H1 (cell line): Measurements from ENCODE around the gene SPTBN1. TPM values are rescaled to one million over a fixed set of nuclear protein-coding genes. Genes with fewer than 3 reads are reported as not detected.

ENCODE experiments used
- CTCF ChIA-PET: fragments of 300-600 bp; sonication (Branson Sonifier 250); formaldehyde crosslinking; loops from one replicate; lab custom pipeline; 2021; ENCODE audit not compliant: partially characterized antibody; lab: Charles Lee
- POLR2A ChIA-PET: fragments of 300-600 bp; sonication (Branson Sonifier 250); formaldehyde crosslinking; loops from one replicate; lab custom pipeline; 2021; ENCODE audit warnings: inconsistent platforms; ENCODE audit not compliant: partially characterized antibody; lab: Charles Lee
- DNase-seq, 2 experiments: peaks; one replicate each; pipeline versions ENCODE4 v3.0.0 to v3.0.0-alpha.2; 2010 to 2022; ENCODE audit warnings: low spot score in 2 of 2, low read depth in 1 of 2, mixed read lengths in 1 of 2
- FAIRE-seq: peaks from 2 replicates; lab custom pipeline; 2011; peaks lifted over from hg19 to GRCh38; lab: Jason Lieb, UNC
- H2AFZ ChIP-seq: 2 replicates; pipeline ENCODE4 v1.8.1; 2012; ENCODE audit warnings: low read length, inconsistent platforms
- H2AK5ac ChIP-seq: 2 replicates; pipeline ENCODE4 v1.6.1; 2013; ENCODE audit warnings: low read depth, low read length
- H2BK120ac ChIP-seq: replicated peaks from 2 replicates; pipeline ENCODE3; 2013; ENCODE audit warnings: low read depth, low read length, inconsistent platforms
- H2BK12ac ChIP-seq: 2 replicates; pipeline ENCODE4 v1.6.1; 2013; ENCODE audit warnings: low read depth, low read length
- H2BK15ac ChIP-seq: 2 replicates; pipeline ENCODE4 v1.6.1; 2013; ENCODE audit warnings: low read length
- H2BK20ac ChIP-seq: 2 replicates; pipeline ENCODE4 v1.6.1; 2013; ENCODE audit warnings: low read length
- H2BK5ac ChIP-seq: 2 replicates; pipeline ENCODE4 v1.6.1; 2013; ENCODE audit warnings: low read depth, low read length
- H3K14ac ChIP-seq: 2 replicates; pipeline ENCODE4 v1.6.1; 2013; ENCODE audit warnings: inconsistent platforms; ENCODE audit not compliant: insufficient read length
- H3K18ac ChIP-seq: 2 replicates; pipeline ENCODE4 v1.6.1; 2013; ENCODE audit warnings: low read length; ENCODE audit errors: extremely low read depth
- H3K23ac ChIP-seq: 2 replicates; pipeline ENCODE4 v1.6.1; 2013; ENCODE audit warnings: inconsistent platforms; ENCODE audit not compliant: insufficient read length
- H3K23me2 ChIP-seq: 2 replicates; pipeline ENCODE4 v1.6.1; 2013; ENCODE audit warnings: low read depth, low read length
- H3K27ac ChIP-seq: 2 replicates; pipeline ENCODE4 v1.6.1; 2011; ENCODE audit warnings: low read depth, low read length, inconsistent platforms
- H3K27me3 ChIP-seq, 4 experiments: replicated peaks in 1 of 4; 1 replicate in 1 of 4; 2 replicates in 3 of 4; pipeline versions ENCODE4 v1.6.1 to v1.8.1; 2011 to 2013; ENCODE audit warnings: low read length in 3 of 4, mild to moderate bottlenecking in 3 of 4, inconsistent platforms in 2 of 4, mixed read lengths in 2 of 4, moderate library complexity in 1 of 4; ENCODE audit not compliant: control insufficient read depth in 3 of 4, insufficient read depth in 3 of 4; ENCODE audit errors: extremely low read depth in 1 of 4
- H3K36me3 ChIP-seq, 4 experiments: 2 replicates each; pipeline versions ENCODE4 v1.6.1 to v1.8.1; 2011 to 2013; ENCODE audit warnings: mild to moderate bottlenecking in 4 of 4, low read length in 3 of 4, moderate library complexity in 2 of 4, control low read depth in 1 of 4, inconsistent platforms in 1 of 4; ENCODE audit not compliant: insufficient read depth in 4 of 4, control insufficient read depth in 2 of 4
- H3K4ac ChIP-seq: replicated peaks from 2 replicates; pipeline ENCODE3; 2013; ENCODE audit warnings: low read length, low read depth, mixed read lengths, inconsistent platforms; ENCODE audit not compliant: insufficient read length
- H3K4me1 ChIP-seq, 4 experiments: replicated peaks in 1 of 4; 1 replicate in 1 of 4; 2 replicates in 3 of 4; pipeline versions ENCODE4 v1.6.1 to v1.8.1; 2011 to 2013; ENCODE audit warnings: low read length in 3 of 4, inconsistent platforms in 2 of 4, mixed read lengths in 1 of 4; ENCODE audit not compliant: insufficient read depth in 4 of 4, control insufficient read depth in 3 of 4
- H3K4me2 ChIP-seq, 2 experiments: 2 replicates each; pipeline versions ENCODE4 v1.6.1 to v1.8.1; 2011 to 2013; ENCODE audit warnings: low read depth in 2 of 2, low read length in 2 of 2, control low read depth in 1 of 2, inconsistent platforms in 1 of 2, mild to moderate bottlenecking in 1 of 2; ENCODE audit not compliant: insufficient read depth in 1 of 2
- H3K4me3 ChIP-seq, 4 experiments: fragments of 200-600, 300-600 bp in 1 of 4; sonication (generic), shearing (Covaris generic), sonication (Bioruptor Twin) in 1 of 4; 2 replicates each; pipeline versions ENCODE4 v1.5.1 to v1.8.1; 2011 to 2016; ENCODE audit warnings: low read length in 4 of 4, low read depth in 3 of 4, control low read depth in 2 of 4, inconsistent platforms in 2 of 4, mild to moderate bottlenecking in 2 of 4, mixed read lengths in 1 of 4, moderate library complexity in 1 of 4; ENCODE audit not compliant: insufficient read depth in 2 of 4; ENCODE audit errors: extremely low read depth in 1 of 4
- H3K56ac ChIP-seq: replicated peaks from 2 replicates; pipeline ENCODE3; 2013; ENCODE audit warnings: low read depth, mild to moderate bottlenecking, mixed read lengths, low read length, inconsistent platforms; ENCODE audit not compliant: insufficient read length
- H3K79me1 ChIP-seq: 2 replicates; pipeline ENCODE4 v1.6.1; 2013; ENCODE audit warnings: low read depth, low read length, control low read depth
- H3K79me2 ChIP-seq, 2 experiments: 2 replicates each; pipeline versions ENCODE4 v1.6.1 to v1.8.1; 2012 to 2013; ENCODE audit warnings: low read length in 2 of 2, mild to moderate bottlenecking in 2 of 2, inconsistent platforms in 1 of 2; ENCODE audit not compliant: insufficient read depth in 2 of 2, control insufficient read depth in 1 of 2
- H3K9ac ChIP-seq, 4 experiments: replicated peaks in 1 of 4; 1 replicate in 1 of 4; 2 replicates in 3 of 4; pipeline versions ENCODE4 v1.6.1 to v1.8.1; 2011 to 2013; ENCODE audit warnings: low read depth in 3 of 4, low read length in 3 of 4, control low read depth in 2 of 4, mild to moderate bottlenecking in 2 of 4, moderate library complexity in 2 of 4, inconsistent platforms in 1 of 4; ENCODE audit errors: extremely low read depth in 1 of 4
- H3K9me3 ChIP-seq, 2 experiments: 2 replicates each; pipeline versions ENCODE4 v1.6.1 to v1.8.1; 2012 to 2013; ENCODE audit warnings: mild to moderate bottlenecking in 2 of 2, moderate library complexity in 2 of 2, control low read depth in 1 of 2, inconsistent platforms in 1 of 2, low read depth in 1 of 2, low read length in 1 of 2, mixed read lengths in 1 of 2; ENCODE audit not compliant: insufficient read depth in 2 of 2
- H4K20me1 ChIP-seq, 2 experiments: replicated peaks in 1 of 2; 2 replicates each; pipeline versions ENCODE3 to v1.8.1; 2011 to 2013; ENCODE audit warnings: inconsistent platforms in 2 of 2, low read length in 2 of 2, mild to moderate bottlenecking in 1 of 2; ENCODE audit not compliant: insufficient read depth in 2 of 2, control insufficient read depth in 1 of 2
- H4K5ac ChIP-seq: 2 replicates; pipeline ENCODE4 v1.6.1; 2013; ENCODE audit warnings: low read length, low read depth, mixed read lengths, inconsistent platforms; ENCODE audit not compliant: insufficient read length
- H4K8ac ChIP-seq: 2 replicates; pipeline ENCODE4 v1.8.0; 2013; ENCODE audit warnings: mild to moderate bottlenecking, moderate library complexity, low read length, inconsistent platforms; ENCODE audit not compliant: insufficient read depth; ENCODE audit errors: extremely low read depth
- H4K91ac ChIP-seq: replicated peaks from 2 replicates; pipeline ENCODE3; 2013; ENCODE audit warnings: low read length, mixed read lengths, inconsistent platforms; ENCODE audit not compliant: insufficient read length
- ASH2L ChIP-seq: fragments of 200-600, 300-600 bp; sonication (generic); IDR thresholded peaks from one replicate; pipeline ENCODE4 v1.7.1; 2017; ENCODE audit warnings: low read length
- EP300 ChIP-seq, 2 experiments: IDR thresholded peaks; 1 replicate in 1 of 2; 2 replicates in 1 of 2; pipeline ENCODE4 v1.6.1; 2011 to 2012; ENCODE audit warnings: low read depth in 2 of 2, low read length in 2 of 2, mild to moderate bottlenecking in 2 of 2, borderline replicate concordance in 1 of 2, inconsistent platforms in 1 of 2, moderate library complexity in 1 of 2
- HDAC2 ChIP-seq, 2 experiments: fragments of 300-600 bp in 1 of 2; sonication (generic) in 1 of 2; IDR thresholded peaks; 2 replicates each; pipeline ENCODE4 v1.6.1; 2011 to 2012; ENCODE audit warnings: low read depth in 2 of 2, low read length in 2 of 2, mild to moderate bottlenecking in 2 of 2, moderate library complexity in 2 of 2, borderline replicate concordance in 1 of 2, inconsistent platforms in 1 of 2
- KDM1A ChIP-seq: fragments of 200-600, 300-600 bp; sonication (generic); IDR thresholded peaks from 2 replicates; pipeline ENCODE4 v1.7.1; 2016; ENCODE audit warnings: mild to moderate bottlenecking, low read length, borderline replicate concordance
- KDM4A ChIP-seq: IDR thresholded peaks from one replicate; pipeline ENCODE4 v1.7.1; 2012; ENCODE audit warnings: low read depth, mild to moderate bottlenecking, moderate library complexity, low read length, inconsistent platforms; ENCODE audit not compliant: severe bottlenecking
- NANOG ChIP-seq: IDR thresholded peaks from 2 replicates; pipeline ENCODE4 v1.6.1; 2011; ENCODE audit warnings: low read length, low read depth, mild to moderate bottlenecking, inconsistent platforms; ENCODE audit not compliant: insufficient read depth, poor library complexity, severe bottlenecking
- PHF8 ChIP-seq: fragments of 200-600 bp; sonication (generic); conservative IDR thresholded peaks from 2 replicates; pipeline ENCODE4 v1.7.1; 2012; ENCODE audit warnings: low read depth, mild to moderate bottlenecking, inconsistent platforms, low read length, moderate library complexity
- RBBP5 ChIP-seq: IDR thresholded peaks from 2 replicates; pipeline ENCODE4 v1.7.1; 2012; ENCODE audit warnings: low read depth, mild to moderate bottlenecking, inconsistent platforms, low read length, moderate library complexity, borderline replicate concordance
- TBP ChIP-seq: IDR thresholded peaks from 2 replicates; pipeline ENCODE4 v1.6.1; 2011; ENCODE audit warnings: low read depth, low read length, improper control_type of control experiment
- WGBS, 2 experiments: shearing (Covaris generic) in 1 of 2; methylation state at CpG; one replicate each; pipeline versions ENCODE4 v1.1.6 to v1.1.7; 2013 to 2015; ENCODE audit warnings: low lambda C conversion rate in 2 of 2, mixed read lengths in 2 of 2, inconsistent platforms in 1 of 2, low coverage in 1 of 2, missing lambda C conversion rate in 1 of 2; ENCODE audit not compliant: insufficient replicate concordance in 2 of 2, insufficient coverage in 1 of 2, insufficient read length in 1 of 2; ENCODE audit errors: extremely low coverage in 1 of 2, missing lambda C conversion rate in 1 of 2; 5-methylcytosine and 5-hydroxymethylcytosine counted together
- polyA plus RNA-seq, 7 experiments: library from polyadenylated mRNA; depleted of rRNA in 3 of 7; stranded (reverse) in 5 of 7; unstranded in 2 of 7; fragments of >200 nt in 5 of 7; fragments of 200-250 nt in 2 of 7; gene quantifications; 1 replicate in 5 of 7; 2 replicates in 1 of 7; 4 replicates in 1 of 7; pipeline versions ENCODE4 v1.2.1 to v1.2.3, GENCODE V29; 2011 to 2013; ENCODE audit warnings: missing spikeins in 2 of 7, mixed read lengths in 2 of 7
- total RNA-seq: library from RNA; stranded (reverse); fragmentation: NEBNext Ultra II Directional; extraction: Animal tissue kit (Norgen Biotek cat#: 25700); gene quantifications from 2 replicates; pipeline ENCODE4 v1.2.1, GENCODE V29; 2021
- TF ChIP-seq, protein P1 (sequence below), 3 experiments: IDR thresholded peaks; 1 replicate in 2 of 3; 2 replicates in 1 of 3; pipeline versions ENCODE4 v1.5.1 to v1.6.1; 2011; ENCODE audit warnings: low read length in 3 of 3, mild to moderate bottlenecking in 3 of 3, inconsistent platforms in 2 of 3, low read depth in 1 of 3, moderate library complexity in 1 of 3; ENCODE audit not compliant: insufficient read depth in 1 of 3; ENCODE audit errors: control extremely low read depth in 1 of 3

SPTBN1 gene
- total and polyA plus RNA-seq, 2 of the 8 experiments (the other 6 are each of a cell fraction or from before 2014, with no cell fraction given) = 31.8 to 180 TPM

DNA sequence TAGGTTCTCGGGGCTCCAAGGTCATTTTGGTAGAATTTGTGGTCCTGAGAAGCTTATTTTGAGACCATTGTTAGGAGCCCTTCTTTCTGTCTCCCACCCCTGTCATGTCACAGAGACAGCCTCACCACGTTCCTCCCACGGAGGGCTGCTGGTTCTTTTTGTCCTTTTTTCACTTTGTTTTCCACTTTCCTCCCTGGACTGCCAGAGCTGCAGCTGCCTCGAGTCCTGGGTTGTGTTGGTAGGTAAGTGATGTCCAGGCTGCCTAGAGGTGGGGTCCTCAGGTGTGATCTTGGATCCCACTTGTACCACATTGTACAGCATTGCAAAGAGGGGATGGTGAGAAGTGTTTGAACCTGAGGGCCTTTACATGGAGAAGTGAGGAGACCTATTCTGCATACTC, 137.1 kb downstream of the SPTBN1 start:
- FAIRE-seq (no peak), DNase-seq (no peak)
- H3K56ac ChIP-seq = no peak overlapping the region
- H4K91ac ChIP-seq = no peak overlapping the region
- POLR2A ChIA-PET = interaction anchor here (2.3 kb wide), 1 partner anchor 34 kb away, joined by 8 read pairs; no protein-coding TSS in a partner anchor
- no peak overlapping the region for H2BK12ac ChIP-seq
- H3K79me1 ChIP-seq = peaks cover 25% of the 10 kb centered on the region
- H3K9me3 ChIP-seq = no peaks in the 10 kb centered on the region
- H3K27ac ChIP-seq = no peak overlapping the region
- no peaks in the 10 kb centered on the region for H3K23me2 ChIP-seq
- peaks cover 2 to 14% (median 4%) of the 10 kb centered on the region in 4 experiments; a peak in 5 of 7 replicates for H3K4me1 ChIP-seq
- H2AFZ ChIP-seq = no peak overlapping the region
- 90% methylated on average over 4 of the region's 4 CpGs; no CpG with 5 or more reads in 1 of the 2 experiments for WGBS, 2 experiments
- no peak overlapping the region for H2BK120ac ChIP-seq
- no peak overlapping the region for H4K8ac ChIP-seq
- no peak overlapping the region for H4K5ac ChIP-seq
- H3K9ac ChIP-seq = no peak overlapping the region
- H4K20me1 ChIP-seq = peaks cover 12 to 22% of the 10 kb centered on the region in 2 experiments
- no peak overlapping the region for H2BK20ac ChIP-seq
- no peak overlapping the region for H3K4me3 ChIP-seq
- H3K23ac ChIP-seq = no peak overlapping the region
- H2AK5ac ChIP-seq = no peak overlapping the region
- peaks cover 4 to 96% of the 10 kb centered on the region in 2 experiments; a peak in 3 of 4 replicates for H3K79me2 ChIP-seq
- H3K4me2 ChIP-seq = no peak overlapping the region
- H3K36me3 ChIP-seq = no peaks in the 10 kb centered on the region; a peak in 1 of 8 replicates
- H3K18ac ChIP-seq = no peak overlapping the region
- no peak overlapping the region for H2BK15ac ChIP-seq
- no peaks in the 10 kb centered on the region for H3K27me3 ChIP-seq
- no peak overlapping the region for H3K14ac ChIP-seq
- H3K4ac ChIP-seq = no peak overlapping the region
- CTCF ChIA-PET = interaction anchor here (1.6 to 1.9 kb wide), 3 partner anchors 10 to 69 kb away, joined by 3 to 6 read pairs (median 4); no protein-coding TSS in a partner anchor
- no peak overlapping the region for H2BK5ac ChIP-seq
- TF ChIP-seq TBP (no peak), HDAC2 (IDR thresholded peaks at IDR 0.05; ENCODE audit: borderline replicate concordance in 1 of 2, low read depth in 2 of 2, low read length in 2 of 2) (no peak), NANOG (no peak), RBBP5 (no peak), KDM1A (no peak), KDM4A (no peak), ASH2L (no peak), PHF8 (no peak), EP300 (IDR thresholded peaks at IDR 0.05; ENCODE audit: borderline replicate concordance in 1 of 2, low read depth in 2 of 2, low read length in 2 of 2) (no peak)
- TF ChIP-seq, protein P1, sequence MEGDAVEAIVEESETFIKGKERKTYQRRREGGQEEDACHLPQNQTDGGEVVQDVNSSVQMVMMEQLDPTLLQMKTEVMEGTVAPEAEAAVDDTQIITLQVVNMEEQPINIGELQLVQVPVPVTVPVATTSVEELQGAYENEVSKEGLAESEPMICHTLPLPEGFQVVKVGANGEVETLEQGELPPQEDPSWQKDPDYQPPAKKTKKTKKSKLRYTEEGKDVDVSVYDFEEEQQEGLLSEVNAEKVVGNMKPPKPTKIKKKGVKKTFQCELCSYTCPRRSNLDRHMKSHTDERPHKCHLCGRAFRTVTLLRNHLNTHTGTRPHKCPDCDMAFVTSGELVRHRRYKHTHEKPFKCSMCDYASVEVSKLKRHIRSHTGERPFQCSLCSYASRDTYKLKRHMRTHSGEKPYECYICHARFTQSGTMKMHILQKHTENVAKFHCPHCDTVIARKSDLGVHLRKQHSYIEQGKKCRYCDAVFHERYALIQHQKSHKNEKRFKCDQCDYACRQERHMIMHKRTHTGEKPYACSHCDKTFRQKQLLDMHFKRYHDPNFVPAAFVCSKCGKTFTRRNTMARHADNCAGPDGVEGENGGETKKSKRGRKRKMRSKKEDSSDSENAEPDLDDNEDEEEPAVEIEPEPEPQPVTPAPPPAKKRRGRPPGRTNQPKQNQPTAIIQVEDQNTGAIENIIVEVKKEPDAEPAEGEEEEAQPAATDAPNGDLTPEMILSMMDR (IDR thresholded peaks at IDR 0.05; ENCODE audit: control extremely low read depth in 1 of 3, insufficient read depth in 1 of 3, low read depth in 1 of 3, low read length in 3 of 3) = no peak
